NCI-H526 treated with DMSO at 0.1 percent for 48 hours (cell line): ENCODE measurements around the gene ZNF487.
"Not testable (repeated sequence)": the region's sequence is repeated elsewhere in the genome, so short reads cannot be mapped to it uniquely, and the experiment has no call there.

Experiments
- DNase-seq: peaks from one replicate; lab custom pipeline; 2025; lab: John Stamatoyannopoulos, UW

The ZNF487 gene

DNA sequence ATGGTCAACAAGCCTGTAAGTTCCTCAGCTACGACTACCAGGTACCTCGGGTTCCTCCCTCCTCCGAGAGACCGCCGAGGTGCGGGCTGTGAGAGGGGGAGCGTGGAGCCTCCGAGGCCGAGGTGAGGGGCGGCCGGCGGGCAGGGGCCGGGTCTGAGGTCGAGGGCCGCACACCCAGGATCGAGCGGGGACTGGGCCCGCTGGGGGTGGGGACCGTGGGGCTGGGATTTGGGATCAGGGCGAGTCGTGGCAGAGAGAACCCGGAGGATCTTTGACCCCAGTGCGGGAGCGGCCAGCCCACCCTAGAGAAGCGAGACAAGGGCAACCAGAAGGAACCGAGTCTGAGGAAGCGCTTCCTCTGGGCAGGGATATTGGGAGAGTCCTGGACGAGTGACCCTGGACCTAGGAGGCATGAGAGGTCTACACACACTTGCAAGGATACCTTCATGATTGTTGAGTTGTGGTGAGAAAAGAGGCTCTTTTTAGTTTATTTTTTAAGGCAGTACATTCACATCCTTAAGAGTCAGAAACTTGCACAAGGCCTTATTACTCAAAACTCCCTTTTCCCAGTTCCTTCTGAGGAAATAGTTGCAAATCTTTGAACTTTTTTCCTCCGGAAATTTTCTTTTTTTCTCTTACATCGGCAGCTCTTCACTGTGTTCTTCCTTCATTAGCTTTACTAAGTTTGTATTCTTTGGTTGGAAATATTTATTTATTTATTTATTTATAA is 395 bp downstream of the ZNF487 start:
- no peak for DNase-seq

DNA sequence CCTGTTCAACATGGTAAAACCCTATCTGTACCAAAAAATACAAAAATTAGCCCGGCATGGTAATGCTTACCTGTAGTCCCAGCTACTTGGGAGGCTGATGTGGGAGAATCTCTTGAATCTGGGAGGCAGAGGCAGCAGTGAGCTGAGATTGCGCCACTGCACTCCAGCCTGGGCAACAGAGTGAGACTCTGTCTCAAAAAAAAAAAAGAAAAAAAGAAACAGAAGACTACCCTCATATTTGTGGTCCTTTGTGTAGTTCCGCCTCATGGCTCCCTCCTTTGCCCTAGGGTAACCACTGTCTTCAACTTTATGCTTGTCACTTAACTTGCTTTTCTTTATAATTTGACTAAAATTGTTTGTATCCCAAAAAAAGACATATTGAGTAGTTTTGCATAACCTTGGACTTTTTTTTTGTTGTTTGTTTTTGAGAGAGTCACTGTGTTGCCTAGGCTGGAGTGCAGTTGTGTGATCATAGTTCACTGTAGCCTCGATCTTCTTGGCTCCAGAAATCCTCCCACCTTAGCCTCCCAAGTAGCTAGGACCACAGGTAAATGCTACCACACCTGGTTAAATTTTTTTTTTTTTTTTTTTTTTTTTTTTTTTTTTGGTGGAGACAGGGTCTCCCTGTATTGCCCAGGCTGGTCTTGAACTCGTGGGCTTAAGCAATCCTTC is 3.7 kb downstream of the ZNF487 start:
- no peak for DNase-seq

DNA sequence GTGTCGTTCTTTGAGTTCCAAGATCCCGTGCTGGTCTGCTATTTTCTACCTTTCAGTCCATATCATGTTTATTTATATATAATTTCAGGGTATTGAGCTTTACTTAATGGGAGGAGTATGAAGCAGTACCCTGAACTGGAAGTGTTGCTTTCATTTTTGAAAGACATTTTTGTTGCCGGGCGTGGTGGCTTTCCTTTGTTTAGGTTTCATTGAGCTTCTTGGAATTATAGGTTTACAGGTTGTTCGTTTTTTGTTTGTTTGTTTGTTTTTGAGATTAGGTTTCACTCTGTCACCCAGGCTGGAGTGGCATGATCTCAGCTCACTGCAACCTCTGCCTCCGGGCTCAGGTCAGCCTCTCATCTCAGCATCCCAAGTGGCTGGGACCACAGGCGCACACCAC is 7.4 kb downstream of the ZNF487 start:
- DNase-seq, result no peak

DNA sequence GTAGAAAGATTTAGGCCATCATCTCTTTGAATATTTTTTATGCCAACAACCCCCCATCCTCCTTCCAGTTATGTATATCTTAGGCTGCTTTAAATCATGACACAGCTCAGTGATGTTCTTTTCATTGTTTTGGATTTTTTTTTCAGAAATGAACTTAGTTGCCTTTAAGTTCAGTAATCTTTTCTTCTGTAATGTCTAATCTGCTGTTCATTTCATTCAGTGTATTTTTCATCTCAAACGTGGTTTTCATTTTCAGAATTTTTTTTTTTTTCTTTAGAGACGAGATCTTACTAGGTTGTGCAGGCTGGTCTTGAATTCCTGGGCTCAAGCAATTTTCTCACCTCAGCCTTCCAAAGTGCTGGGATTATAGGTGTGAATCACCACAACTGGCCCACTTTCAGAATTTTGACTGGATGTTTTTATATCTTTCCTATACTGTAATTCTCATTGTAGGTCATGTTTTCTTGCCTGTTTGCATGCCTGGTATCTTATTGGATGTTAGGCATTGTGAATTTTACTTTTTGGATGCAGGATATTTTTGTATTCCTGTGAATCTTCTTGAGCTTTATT is 8.1 kb downstream of the ZNF487 start:
- no peak for DNase-seq

DNA sequence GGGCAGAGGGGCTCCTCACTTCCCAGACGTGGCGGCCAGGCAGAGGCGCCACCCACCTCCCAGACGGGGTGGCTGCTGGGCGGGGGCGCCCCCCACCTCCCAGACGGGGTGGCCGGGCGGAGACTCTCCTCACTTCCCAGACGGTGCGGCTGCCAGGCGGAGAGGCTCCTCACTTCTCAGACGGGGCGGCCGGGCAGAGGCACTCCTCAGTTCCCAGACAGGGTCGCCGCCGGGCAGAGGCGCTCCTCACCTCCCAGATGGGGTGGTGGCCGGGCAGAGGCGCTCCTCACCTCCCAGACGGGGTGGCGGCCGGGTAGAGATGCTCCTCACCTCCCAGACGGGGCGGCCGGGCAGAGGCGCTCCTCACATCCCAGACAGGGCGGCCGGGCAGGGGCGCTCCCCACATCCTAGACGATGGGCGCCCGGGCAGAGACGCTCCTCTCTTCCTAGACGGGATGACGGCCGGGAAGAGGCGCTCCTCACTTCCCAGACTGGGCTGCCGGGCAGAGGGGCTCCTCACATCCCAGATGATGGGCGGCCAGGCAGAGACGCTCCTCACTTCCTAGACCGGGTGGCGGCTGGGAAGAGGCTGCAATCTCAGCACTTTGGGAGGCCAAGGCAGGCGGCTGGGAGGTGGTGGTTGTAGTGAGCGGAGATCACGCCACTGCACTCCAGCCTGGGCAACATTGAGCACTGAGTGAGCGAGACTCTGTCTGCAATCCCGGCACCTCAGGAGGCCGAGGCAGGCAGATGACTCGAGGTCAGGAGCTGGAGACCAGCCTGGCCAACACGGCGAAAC is 9.5 kb downstream of the ZNF487 start:
- not testable (repeated sequence) for DNase-seq

DNA sequence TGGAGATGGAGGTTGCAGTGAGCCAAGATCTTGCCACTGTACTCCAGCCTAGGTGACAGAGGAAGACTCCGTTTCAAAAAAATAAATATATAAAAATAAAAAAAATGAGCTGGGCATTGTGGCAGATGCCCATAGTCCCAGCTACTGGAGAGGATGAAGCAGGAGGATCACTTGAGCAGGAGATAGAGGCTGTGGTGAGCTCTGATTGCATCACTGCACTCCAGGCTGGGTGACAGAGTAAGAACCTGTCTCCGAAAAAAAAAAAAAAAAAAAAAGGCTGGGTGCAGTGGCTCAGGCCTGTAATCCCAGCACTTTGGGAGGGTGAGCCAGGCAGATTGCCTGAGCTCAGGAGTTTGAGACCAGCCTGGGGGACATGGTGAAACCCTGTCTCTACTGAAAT is 11.8 kb downstream of the ZNF487 start:
- no peak for DNase-seq

DNA sequence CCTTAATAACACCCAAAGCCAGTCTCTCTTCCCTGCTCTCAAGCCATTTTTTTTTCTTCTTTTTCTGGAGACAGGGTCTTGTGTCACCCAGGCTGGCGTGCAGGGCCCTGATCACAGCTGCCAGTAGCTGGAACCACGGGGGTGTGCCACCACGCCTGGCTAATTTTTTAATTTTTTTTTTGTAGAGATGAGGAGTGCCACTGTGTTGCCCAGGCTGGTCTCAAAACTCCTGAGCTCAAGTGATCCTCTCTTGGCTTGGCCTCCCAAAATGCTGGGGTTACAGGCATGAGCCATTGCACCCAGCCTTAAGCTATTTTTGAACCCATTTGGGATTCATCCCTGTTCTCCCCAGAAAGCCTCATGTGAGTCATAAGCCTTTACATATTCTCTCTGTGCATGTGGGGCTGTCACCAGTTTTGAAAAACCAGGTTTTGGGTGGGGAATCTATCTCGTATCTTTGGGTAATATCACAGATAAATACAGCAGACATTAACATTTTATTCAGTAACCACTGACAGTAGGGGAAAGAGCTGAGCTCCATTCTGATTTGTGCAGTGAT is 15.5 kb downstream of the ZNF487 start:
- no peak for DNase-seq

DNA sequence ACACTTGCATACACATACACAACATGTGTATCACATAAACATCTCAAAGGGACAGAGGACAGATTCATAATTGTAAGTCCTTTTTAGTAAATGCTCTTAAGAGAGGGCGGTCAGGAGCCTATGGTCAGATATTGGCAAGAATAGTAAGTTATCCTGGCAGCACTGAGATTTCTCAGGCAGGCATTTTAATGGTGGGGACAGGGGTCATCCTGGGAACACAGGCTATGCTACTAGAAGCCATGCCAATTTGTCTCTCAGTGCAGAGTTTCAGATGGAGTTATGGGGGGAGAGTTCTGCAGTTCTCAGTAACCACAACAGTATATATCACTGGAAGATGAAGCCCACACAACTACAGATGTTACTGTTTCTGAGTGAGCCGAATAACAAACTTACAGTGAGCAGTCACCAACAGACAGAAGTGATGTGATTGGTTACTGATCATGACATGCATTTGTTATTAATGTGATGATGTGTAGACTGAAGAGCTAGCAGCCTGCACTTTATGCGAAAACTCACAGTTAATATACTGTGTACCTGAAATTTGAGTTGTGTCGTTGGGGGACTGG is 16.4 kb downstream of the ZNF487 start:
- no peak for DNase-seq

DNA sequence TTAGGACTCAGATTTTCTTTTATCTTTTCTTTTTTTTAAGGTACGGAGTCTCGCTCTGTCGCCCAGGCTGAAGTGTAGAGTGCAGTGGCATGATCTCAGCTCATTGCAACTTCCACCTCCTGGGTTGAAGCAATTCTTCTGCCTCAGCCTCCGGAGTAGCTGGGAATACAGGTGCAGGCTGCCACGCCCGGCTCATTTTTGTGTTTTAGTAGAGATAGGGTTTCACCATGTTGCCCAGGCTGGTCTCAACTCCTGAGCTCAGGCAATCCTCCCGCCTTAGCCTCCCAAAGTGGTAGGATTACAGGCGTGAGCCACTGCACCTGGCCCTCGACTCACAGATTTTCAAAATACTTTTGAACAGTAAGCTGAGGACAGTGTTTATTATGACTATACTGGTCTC is 17.1 kb downstream of the ZNF487 start:
- not testable (repeated sequence) for DNase-seq

DNA sequence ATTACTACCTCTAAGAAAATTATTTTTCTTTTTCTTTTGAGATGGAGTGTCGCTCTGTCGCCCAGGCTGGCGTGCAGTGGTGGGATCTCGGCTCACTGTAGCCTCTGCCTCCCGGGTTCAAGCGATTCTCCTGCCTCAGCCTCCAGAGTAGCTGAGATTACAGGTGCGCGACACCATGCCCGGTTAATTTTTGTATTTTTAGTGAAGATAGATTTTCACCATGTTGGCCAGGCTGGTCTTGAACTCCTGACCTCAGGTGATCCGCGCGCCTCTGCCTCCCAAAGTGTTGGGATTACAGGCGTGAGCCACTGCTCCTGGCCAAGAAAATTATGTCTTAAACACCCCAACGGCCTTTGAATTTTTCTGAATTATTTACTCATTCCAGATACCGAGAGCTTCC is 19.6 kb downstream of the ZNF487 start:
- DNase-seq, result not testable (repeated sequence)

DNA sequence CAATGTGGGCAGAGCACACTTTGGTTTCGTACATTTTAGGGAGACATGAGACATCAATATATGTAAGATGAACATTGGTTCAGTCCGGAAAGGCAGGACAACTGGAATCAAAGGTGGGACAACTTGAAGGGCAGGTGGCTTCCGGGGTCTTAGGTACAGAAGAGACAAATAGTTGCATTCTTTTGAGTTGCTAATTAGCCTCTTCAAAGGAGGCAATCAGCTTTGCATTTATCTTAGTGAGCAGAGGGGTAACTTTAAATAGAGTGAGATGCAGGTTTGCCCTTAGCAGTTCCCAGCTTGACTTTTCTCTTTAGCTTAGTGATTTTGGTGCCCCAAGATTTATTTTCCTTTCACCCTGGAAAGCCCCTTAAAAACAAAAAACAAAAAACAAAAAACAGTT is 21.3 kb downstream of the ZNF487 start:
- no peak for DNase-seq

DNA sequence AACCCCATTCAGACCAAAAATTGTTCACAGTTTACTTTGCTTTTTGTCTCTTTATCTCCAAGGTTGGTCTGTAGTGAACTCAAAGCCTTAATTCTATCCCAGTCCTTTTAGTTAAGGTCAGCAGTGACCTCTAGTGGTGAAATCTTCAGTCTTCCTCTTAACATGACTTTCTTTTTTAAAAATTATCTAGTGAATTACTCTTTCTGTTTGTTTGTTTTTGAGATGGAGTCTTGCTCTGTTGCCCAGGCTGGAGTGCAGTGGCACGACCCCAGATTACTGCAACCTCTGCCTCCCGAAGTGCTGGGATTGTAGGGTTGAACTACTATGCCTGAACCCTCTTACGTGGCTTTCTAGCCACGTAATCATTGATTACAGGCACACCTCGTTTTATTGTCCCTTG is 25.0 kb downstream of the ZNF487 start:
- peak; percentile 32 for DNase-seq

DNA sequence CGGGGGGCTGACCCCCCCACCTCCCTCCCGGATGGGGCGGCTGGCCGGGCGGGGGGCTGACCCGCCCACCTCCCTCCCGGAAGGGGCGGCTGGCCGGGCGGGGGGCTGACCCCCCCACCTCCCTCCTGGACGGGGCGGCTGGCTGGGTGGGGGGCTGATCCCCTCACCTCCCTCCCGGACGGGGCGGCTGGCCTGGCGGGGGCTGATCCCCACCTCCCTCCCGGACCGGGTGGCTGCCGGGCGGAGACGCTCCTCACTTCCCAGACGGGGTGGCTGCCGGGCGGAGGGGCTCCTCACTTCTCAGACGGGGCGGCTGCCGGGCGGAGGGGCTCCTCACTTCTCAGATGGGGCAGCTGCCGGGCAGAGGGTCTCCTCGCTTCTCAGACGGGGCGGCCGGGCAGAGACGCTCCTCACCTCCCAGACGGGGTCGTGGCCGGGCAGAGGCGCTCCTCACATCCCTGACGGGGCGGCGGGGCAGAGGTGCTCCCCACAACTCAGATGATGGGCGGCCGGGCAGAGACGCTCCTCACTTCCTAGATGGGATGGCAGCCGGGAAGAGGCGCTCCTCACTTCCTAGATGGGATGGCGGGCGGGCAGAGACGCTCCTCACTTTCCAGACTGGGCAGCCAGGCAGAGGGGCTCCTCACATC is 28.3 kb downstream of the ZNF487 start:
- not testable (repeated sequence) for DNase-seq

DNA sequence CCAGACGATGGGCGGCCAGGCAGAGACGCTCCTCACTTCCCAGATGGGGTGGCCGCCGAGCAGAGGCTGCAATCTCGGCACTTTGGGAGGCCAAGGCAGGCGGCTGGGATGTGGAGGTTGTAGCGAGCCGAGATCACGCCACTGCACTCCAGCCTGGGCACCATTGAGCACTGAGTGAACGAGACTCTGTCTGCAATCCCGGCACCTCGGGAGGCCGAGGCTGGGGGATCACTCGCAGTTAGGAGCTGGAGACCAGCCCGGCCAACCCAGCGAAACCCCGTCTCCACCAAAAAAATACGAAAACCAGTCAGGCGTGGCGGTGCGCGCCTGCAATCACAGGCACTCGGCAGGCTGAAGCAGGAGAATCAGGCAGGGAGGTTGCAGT is 28.8 kb downstream of the ZNF487 start:
- DNase-seq, result not testable (repeated sequence)

DNA sequence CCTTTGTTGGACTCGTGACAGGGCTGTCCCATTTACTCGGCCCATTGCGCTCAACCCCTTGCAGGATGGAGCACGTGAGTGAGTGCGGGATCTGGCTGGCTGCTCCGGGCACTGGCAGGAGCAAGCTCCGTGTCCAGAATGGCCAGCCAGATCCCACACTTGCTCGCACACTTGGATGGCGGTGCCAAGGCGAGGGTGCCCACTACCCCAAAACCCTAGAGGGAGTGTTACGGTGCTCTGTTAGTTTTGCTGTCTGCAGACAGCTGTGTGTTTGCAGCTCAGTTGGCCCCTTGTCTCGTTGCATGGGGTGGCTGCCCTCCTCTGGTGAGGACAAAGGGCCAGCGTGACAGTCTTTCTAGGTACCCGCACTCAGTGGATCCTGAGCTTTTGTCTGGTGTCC is 34.2 kb downstream of the ZNF487 start:
- DNase-seq, result no peak

DNA sequence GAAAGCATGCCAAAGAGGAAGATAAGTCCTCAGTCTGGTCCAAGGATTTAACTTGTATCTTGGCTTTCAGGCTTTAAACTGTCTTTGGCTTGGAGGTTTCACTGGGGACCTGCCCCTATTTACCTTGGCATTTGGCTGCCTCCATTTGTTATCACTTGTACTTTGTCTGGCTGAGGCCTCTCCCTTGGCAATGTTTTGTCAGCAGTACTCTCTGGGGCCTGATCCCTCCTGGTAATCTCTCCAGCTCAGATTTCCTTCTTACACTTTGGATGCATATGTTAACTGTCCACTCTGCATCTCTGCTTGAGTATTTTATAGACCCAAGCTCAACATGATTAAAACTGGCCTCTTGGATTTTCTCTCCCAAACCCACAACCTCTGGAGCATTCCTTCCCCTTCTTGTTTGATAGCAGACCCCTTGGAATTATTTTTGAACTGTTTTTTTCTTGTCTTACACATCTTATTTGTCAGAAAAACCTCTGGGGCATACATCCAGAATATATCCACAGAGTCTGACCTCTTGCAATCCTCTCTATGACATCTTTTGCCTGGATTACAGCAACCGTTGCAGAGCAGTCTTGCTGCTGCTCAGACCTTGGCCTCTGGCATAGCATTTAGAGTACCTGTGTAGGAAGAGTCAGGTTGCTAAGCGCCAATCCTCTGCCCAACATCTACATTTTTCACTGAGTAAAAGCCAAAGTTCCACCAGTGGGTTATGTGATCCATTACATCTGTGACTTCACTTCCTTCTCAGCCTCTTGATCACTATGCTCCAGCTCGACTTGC is 35.2 kb downstream of the ZNF487 start:
- DNase-seq, result no peak

DNA sequence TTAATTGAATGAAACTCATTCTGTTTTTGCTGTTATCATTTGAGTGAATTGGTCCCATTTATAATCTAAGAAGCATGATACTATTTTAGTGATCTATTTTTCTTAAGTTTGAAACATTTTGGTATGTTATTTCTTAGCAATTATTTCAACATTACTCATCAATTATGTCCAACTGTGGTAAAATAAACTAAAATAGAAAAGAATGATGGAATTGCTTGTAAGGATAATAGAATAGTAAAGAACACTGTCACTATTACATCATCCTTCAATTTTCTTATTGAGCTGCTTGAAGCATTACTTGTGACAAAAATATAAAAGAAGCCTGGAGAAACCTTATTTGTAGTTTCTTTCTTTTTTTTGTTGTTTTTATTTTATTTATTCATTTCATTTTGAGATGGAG is 42.4 kb downstream of the ZNF487 start:
- DNase-seq, result no peak

DNA sequence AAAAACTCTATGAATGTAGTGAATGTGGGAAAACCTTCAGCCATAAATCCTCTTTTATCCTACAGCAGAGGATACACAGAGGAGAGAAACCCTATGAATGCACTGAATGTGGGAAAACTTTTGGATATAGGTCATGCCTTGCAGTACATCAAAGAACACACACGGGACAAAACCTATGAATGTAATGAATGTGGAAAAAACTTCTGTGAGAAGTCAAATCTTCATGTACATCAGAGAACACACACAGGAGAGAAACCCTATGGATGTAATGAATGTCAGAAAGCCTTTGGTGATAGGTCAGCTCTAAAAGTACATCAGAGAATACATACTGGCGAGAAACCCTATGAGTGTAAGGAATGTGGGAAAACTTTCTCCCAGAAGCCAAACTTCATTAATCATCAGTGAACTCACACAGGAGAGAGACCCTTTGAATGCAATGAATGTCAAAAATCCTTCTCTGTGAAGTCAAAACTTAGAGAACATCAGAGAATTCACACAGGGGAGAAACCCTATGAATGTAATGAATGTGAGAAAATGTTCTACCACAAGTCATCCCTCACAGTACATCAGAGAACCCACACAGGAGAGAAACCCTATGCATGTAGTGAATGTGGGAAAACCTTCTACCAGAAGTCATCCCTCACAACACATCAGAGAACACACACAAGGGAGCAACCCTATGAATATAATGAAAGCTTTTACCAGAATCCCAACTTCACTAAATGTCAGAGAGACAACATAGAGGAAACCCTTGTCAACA is 45.6 kb downstream of the ZNF487 start:
- DNase-seq, result no peak

DNA sequence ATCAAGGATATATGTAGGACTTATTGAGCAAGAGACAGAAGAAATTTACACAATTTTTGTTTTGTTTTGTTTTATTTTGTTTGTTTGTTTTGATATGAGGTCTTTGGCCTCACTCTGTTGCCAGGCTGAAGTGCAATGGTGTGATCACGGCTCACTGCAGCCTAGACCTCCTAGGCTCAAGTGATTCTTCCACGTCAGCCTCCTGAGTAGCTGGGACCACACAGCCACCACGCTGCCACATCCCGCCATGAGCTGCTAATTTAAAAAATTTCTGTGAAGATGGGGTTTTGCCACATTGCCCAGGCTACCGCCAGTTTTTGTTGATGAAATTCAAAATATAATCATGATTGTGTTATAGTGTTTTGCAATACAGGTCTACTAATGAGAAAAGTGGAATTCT is 54.9 kb downstream of the ZNF487 start:
- DNase-seq, result no peak

DNA sequence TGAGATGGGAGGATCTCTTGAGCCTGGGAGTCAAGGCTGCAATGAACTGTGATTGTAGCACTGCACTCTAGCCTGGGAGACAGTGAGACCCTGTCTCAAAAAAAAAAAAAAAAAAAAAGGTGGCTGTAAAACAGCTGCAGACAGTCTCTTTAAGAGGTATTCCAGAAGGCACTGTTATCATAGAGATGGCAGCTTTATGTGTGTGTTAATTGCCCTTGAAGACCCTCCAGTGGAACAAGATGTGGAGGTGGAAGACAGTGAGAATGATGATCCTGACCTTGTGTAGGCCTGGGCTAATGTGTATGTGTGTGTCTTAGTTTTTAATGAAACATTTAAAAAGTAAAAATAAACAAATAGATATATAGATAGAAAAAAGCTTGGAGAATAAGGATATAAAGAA is 66.0 kb downstream of the ZNF487 start:
- DNase-seq, result no peak
